OCI-LY7 (cell line): ENCODE results near the gene MVD. TPM values are rescaled to one million over a fixed set of nuclear protein-coding genes. Genes with fewer than 3 reads are reported as not detected.

Source experiments
- BruUV-seq: library from RNA; stranded (reverse); fragments of 400-500 nt; replicated peaks from 2 replicates; lab custom pipeline; 2021; lab: Mats Ljungman, UMichigan
- CTCF ChIA-PET: fragments of 300-600 bp; sonication (Branson Sonifier 250); formaldehyde crosslinking; loops from one replicate; lab custom pipeline; 2022; ENCODE audit warnings: antibody characterized with exemption; ENCODE audit not compliant: unreplicated experiment; lab: Charles Lee
- POLR2A ChIA-PET: fragments of 300-600 bp; sonication (Branson Sonifier 250); formaldehyde crosslinking; loops from one replicate; lab custom pipeline; 2022; ENCODE audit warnings: antibody characterized with exemption; lab: Charles Lee
- DNase-seq: peaks from one replicate; pipeline ENCODE4 v3.0.0-alpha.2; 2015; ENCODE audit warnings: low spot score
- H2AFZ ChIP-seq: fragments of 200-600 bp; sonication (generic), shearing (Covaris generic); 2 replicates; pipeline ENCODE4 v1.6.1; 2014; ENCODE audit warnings: mild to moderate bottlenecking, antibody characterized with exemption, low read length, moderate library complexity
- H3K27ac ChIP-seq: fragments of 200-600 bp; sonication (generic); 2 replicates; pipeline ENCODE4 v1.5.1; 2014; ENCODE audit warnings: mixed run types, low read depth, mild to moderate bottlenecking, moderate library complexity, low read length, inconsistent platforms; ENCODE audit not compliant: poor library complexity, severe bottlenecking
- H3K36me3 ChIP-seq: fragments of 200-600 bp; sonication (generic); 2 replicates; pipeline ENCODE4 v1.6.1; 2014; ENCODE audit warnings: mild to moderate bottlenecking, antibody characterized with exemption, low read length, moderate library complexity, mixed read lengths; ENCODE audit not compliant: insufficient read depth
- H3K4me1 ChIP-seq: fragments of 200-600 bp; sonication (generic); 2 replicates; pipeline ENCODE4 v1.5.1; 2014; ENCODE audit warnings: mild to moderate bottlenecking, low read length; ENCODE audit not compliant: insufficient read depth, poor library complexity, severe bottlenecking
- H3K4me2 ChIP-seq: fragments of 200-600 bp; sonication (generic); 2 replicates; pipeline ENCODE4 v1.6.1; 2014; ENCODE audit warnings: mild to moderate bottlenecking, low read length
- H3K4me3 ChIP-seq: fragments of 200-600 bp; sonication (generic); 2 replicates; pipeline ENCODE4 v1.5.1; 2014; ENCODE audit warnings: mild to moderate bottlenecking, low read depth, low read length; ENCODE audit not compliant: poor library complexity, severe bottlenecking
- H3K79me2 ChIP-seq: fragments of 200-600 bp; sonication (generic); 2 replicates; pipeline ENCODE4 v1.6.1; 2016; ENCODE audit warnings: low read depth, mild to moderate bottlenecking, low read length, moderate library complexity, mixed read lengths; ENCODE audit not compliant: insufficient read depth
- H3K9me2 ChIP-seq: fragments of 200-600 bp; sonication (generic); 2 replicates; pipeline ENCODE4 v1.6.1; 2016; ENCODE audit warnings: mild to moderate bottlenecking, low read length, mixed read lengths; ENCODE audit not compliant: insufficient read depth
- H3K9me3 ChIP-seq: fragments of 200-600 bp; sonication (generic); 2 replicates; pipeline ENCODE4 v1.6.1; 2014; ENCODE audit warnings: mild to moderate bottlenecking, mixed run types, low read length, mixed read lengths
- H4K20me1 ChIP-seq: fragments of 200-600 bp; sonication (generic); 2 replicates; pipeline ENCODE4 v1.6.1; 2014; ENCODE audit warnings: mild to moderate bottlenecking, antibody characterized with exemption, low read length, moderate library complexity, mixed read lengths; ENCODE audit not compliant: insufficient read depth
- EZH2phosphoT487 ChIP-seq: fragments of 200-600 bp; sonication (generic); IDR thresholded peaks from 2 replicates; pipeline ENCODE4 v1.6.1; 2018; ENCODE audit warnings: low read depth, borderline replicate concordance, mild to moderate bottlenecking, mixed run types, antibody characterized with exemption, low read length, moderate library complexity, mixed read lengths
- intact Hi-C: fragments of 100-400 bp; cut with micrococcal nuclease; formaldehyde crosslinking; loops from one replicate; pipeline ENCODE4 v1.10.0; 2022; ENCODE audit not compliant: unreplicated experiment
- total RNA-seq, 2 experiments: library from RNA; depleted of rRNA in 1 of 2; stranded (reverse); fragments of >200 nt in 1 of 2; shearing (Covaris generic) in 1 of 2; gene quantifications; 2 replicates each; pipeline ENCODE4 v1.2.3, GENCODE V29; 2014 to 2022
- TF ChIP-seq, protein P1 (sequence below): fragments of 200-600 bp; sonication (generic); conservative IDR thresholded peaks from 2 replicates; pipeline ENCODE4 v1.5.1; 2014; ENCODE audit warnings: mild to moderate bottlenecking, antibody characterized with exemption, low read length, moderate library complexity, mixed read lengths

MVD gene
- total RNA-seq, 2 experiments from 2014 or later, result 65.6 to 158 TPM

DNA sequence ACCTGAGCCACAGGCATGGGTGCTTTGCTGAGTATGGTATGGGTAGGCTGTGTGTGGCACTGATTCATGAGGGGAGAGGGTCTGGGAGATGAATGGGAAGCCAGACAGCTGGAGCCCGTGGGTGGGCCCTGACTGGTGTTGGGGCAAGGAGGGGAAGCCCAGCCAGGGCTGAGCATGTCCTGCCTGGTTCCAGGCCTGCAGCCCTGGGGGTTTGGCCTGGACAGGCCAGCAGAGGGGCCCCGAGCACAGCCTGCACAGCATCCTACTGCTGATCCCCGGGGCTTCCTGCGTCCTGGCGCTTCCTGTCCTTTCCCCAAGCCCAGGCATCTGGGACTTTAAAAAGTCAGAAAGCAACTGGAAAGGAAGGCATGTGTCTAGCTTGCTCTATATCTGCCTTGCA, 4.6 kb upstream of the MVD start:
- no TSS peak for BruUV-seq
- Histone ChIP-seq H3K4me3 (no peak overlapping the region), H3K4me2 (no peak overlapping the region), H3K9me3 (no peaks in the 10 kb centered on the region), H3K79me2 (peaks cover 10% of the 10 kb centered on the region; the same call in 1 of the 2 replicates), H3K4me1 (peaks cover 22% of the 10 kb centered on the region), H3K9me2 (no peaks in the 10 kb centered on the region), H3K36me3 (peaks cover 18% of the 10 kb centered on the region), H4K20me1 (no peaks in the 10 kb centered on the region), H2AFZ (no peak overlapping the region), H3K27ac (no peak overlapping the region)
- ChIA-PET POLR2A (no interaction called here), CTCF (no interaction called here)
- TF ChIP-seq, protein P1, sequence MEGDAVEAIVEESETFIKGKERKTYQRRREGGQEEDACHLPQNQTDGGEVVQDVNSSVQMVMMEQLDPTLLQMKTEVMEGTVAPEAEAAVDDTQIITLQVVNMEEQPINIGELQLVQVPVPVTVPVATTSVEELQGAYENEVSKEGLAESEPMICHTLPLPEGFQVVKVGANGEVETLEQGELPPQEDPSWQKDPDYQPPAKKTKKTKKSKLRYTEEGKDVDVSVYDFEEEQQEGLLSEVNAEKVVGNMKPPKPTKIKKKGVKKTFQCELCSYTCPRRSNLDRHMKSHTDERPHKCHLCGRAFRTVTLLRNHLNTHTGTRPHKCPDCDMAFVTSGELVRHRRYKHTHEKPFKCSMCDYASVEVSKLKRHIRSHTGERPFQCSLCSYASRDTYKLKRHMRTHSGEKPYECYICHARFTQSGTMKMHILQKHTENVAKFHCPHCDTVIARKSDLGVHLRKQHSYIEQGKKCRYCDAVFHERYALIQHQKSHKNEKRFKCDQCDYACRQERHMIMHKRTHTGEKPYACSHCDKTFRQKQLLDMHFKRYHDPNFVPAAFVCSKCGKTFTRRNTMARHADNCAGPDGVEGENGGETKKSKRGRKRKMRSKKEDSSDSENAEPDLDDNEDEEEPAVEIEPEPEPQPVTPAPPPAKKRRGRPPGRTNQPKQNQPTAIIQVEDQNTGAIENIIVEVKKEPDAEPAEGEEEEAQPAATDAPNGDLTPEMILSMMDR, result no peak
- no peak for TF ChIP-seq EZH2phosphoT487
- intact Hi-C loops, result loop anchor here (10.0 kb wide), 1 partner anchor 213 kb away; the partner anchor contains the start of gene ZFPM1
- no peak for DNase-seq

DNA sequence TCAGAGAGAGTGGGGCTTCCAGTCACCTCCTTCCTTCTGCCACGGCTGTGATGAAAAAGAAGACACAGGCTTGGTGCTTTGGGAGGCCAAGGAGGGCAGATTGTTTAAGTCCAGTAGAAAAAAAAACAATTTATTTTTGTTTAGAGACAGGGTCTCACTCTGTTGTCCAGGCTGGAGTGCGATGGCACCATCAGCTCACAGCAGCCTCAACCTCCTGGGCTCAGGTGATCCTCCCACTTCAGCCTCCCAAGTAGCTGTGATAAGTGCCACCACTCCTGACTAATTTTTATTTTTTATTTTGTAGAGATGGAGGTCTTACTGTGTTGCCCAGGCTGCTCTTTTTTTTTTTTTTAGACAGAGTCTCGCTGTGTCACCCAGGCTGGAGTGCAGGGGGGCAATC, 2.7 kb upstream of the MVD start:
- peaks cover 18% of the 10 kb centered on the region for H3K36me3 ChIP-seq
- no peak overlapping the region; the same call in 1 of the 2 replicates for H2AFZ ChIP-seq
- TF ChIP-seq, protein P1, result no peak
- TF ChIP-seq EZH2phosphoT487, result no peak
- TSS peak; percentile 67 for BruUV-seq
- intact Hi-C loops, result loop anchor here (10.0 kb wide), 1 partner anchor 211 kb away; the partner anchor contains the start of gene ZFPM1
- no peaks in the 10 kb centered on the region for H3K9me3 ChIP-seq
- peak overlapping the region; percentile 79 for H3K4me2 ChIP-seq
- DNase-seq, result no peak
- H4K20me1 ChIP-seq, result no peaks in the 10 kb centered on the region
- ChIA-PET CTCF (interaction anchor here (1.6 kb wide), 1 partner anchor 9 kb away, joined by 4 read pairs; no protein-coding TSS in a partner anchor), POLR2A (interaction anchor here (0.6 to 1.9 kb wide), 7 partner anchors 9 to 494 kb away, joined by 3 to 11 read pairs (median 3); partner anchors contain the start of gene ZC3H18)
- H3K4me1 ChIP-seq, result peaks cover 31% of the 10 kb centered on the region
- H3K4me3 ChIP-seq, result peak overlapping the region; percentile 86
- peak overlapping the region; percentile 88 for H3K27ac ChIP-seq
- no peaks in the 10 kb centered on the region for H3K9me2 ChIP-seq
- H3K79me2 ChIP-seq, result peaks cover 29% of the 10 kb centered on the region; the same call in 1 of the 2 replicates

DNA sequence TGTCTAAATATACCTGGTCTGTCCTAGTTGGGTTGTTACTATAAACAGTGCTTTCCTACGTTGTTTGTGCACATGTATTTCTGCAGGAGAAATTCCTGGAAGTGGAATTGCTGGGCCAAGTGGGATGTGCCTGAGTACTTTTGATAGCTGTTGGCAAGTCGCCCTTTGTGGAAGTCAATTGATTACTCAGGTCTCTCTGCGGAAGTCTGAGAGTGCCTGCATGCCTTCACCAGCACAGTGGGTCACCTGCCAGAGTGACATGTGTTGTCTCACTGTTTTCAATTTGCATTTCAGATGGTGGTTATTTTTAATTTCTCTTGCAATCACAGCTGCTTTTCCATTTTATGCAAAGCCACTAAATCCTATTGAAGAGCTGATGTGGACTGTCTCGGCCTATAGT, 2.3 kb upstream of the MVD start:
- Histone ChIP-seq H4K20me1 (no peaks in the 10 kb centered on the region), H3K9me3 (no peaks in the 10 kb centered on the region), H3K4me2 (peak overlapping the region; percentile 79), H3K4me3 (peak overlapping the region; percentile 86), H3K36me3 (peaks cover 20% of the 10 kb centered on the region), H3K27ac (peak overlapping the region; percentile 88), H2AFZ (no peak overlapping the region; the same call in 1 of the 2 replicates), H3K79me2 (peaks cover 33% of the 10 kb centered on the region; the same call in 1 of the 2 replicates), H3K4me1 (peaks cover 31% of the 10 kb centered on the region), H3K9me2 (no peaks in the 10 kb centered on the region)
- ChIA-PET CTCF (interaction anchor here (1.6 kb wide), 1 partner anchor 10 kb away, joined by 4 read pairs; no protein-coding TSS in a partner anchor), POLR2A (interaction anchor here (0.7 to 1.9 kb wide), 4 partner anchors 10 to 494 kb away, joined by 3 to 11 read pairs (median 5); partner anchors contain the start of gene ZC3H18)
- TF ChIP-seq, protein P1, result no peak
- no peak for TF ChIP-seq EZH2phosphoT487
- BruUV-seq, result no TSS peak
- peak; percentile 87 for DNase-seq
- intact Hi-C loops, result loop anchor here (10.0 kb wide), 1 partner anchor 210 kb away; the partner anchor contains the start of gene ZFPM1
